H1 (cell line): Measurements from ENCODE around the gene ZSWIM4. TPM values are rescaled to one million over a fixed set of nuclear protein-coding genes. Genes with fewer than 3 reads are reported as not detected.

Source experiments
- CTCF ChIA-PET: fragments of 300-600 bp; sonication (Branson Sonifier 250); formaldehyde crosslinking; loops from one replicate; lab custom pipeline; 2021; ENCODE audit not compliant: partially characterized antibody; lab: Charles Lee
- POLR2A ChIA-PET: fragments of 300-600 bp; sonication (Branson Sonifier 250); formaldehyde crosslinking; loops from one replicate; lab custom pipeline; 2021; ENCODE audit warnings: inconsistent platforms; ENCODE audit not compliant: partially characterized antibody; lab: Charles Lee
- DNase-seq, 2 experiments: peaks; one replicate each; pipeline versions ENCODE4 v3.0.0 to v3.0.0-alpha.2; 2010 to 2022; ENCODE audit warnings: low spot score in 2 of 2, low read depth in 1 of 2, mixed read lengths in 1 of 2
- FAIRE-seq: peaks from 2 replicates; lab custom pipeline; 2011; peaks lifted over from hg19 to GRCh38; lab: Jason Lieb, UNC
- H2AFZ ChIP-seq: 2 replicates; pipeline ENCODE4 v1.8.1; 2012; ENCODE audit warnings: low read length, inconsistent platforms
- H2AK5ac ChIP-seq: 2 replicates; pipeline ENCODE4 v1.6.1; 2013; ENCODE audit warnings: low read depth, low read length
- H2BK120ac ChIP-seq: replicated peaks from 2 replicates; pipeline ENCODE3; 2013; ENCODE audit warnings: low read depth, low read length, inconsistent platforms
- H2BK12ac ChIP-seq: 2 replicates; pipeline ENCODE4 v1.6.1; 2013; ENCODE audit warnings: low read depth, low read length
- H2BK15ac ChIP-seq: 2 replicates; pipeline ENCODE4 v1.6.1; 2013; ENCODE audit warnings: low read length
- H2BK20ac ChIP-seq: 2 replicates; pipeline ENCODE4 v1.6.1; 2013; ENCODE audit warnings: low read length
- H2BK5ac ChIP-seq: 2 replicates; pipeline ENCODE4 v1.6.1; 2013; ENCODE audit warnings: low read depth, low read length
- H3K14ac ChIP-seq: 2 replicates; pipeline ENCODE4 v1.6.1; 2013; ENCODE audit warnings: inconsistent platforms; ENCODE audit not compliant: insufficient read length
- H3K18ac ChIP-seq: 2 replicates; pipeline ENCODE4 v1.6.1; 2013; ENCODE audit warnings: low read length; ENCODE audit errors: extremely low read depth
- H3K23ac ChIP-seq: 2 replicates; pipeline ENCODE4 v1.6.1; 2013; ENCODE audit warnings: inconsistent platforms; ENCODE audit not compliant: insufficient read length
- H3K23me2 ChIP-seq: 2 replicates; pipeline ENCODE4 v1.6.1; 2013; ENCODE audit warnings: low read depth, low read length
- H3K27ac ChIP-seq: 2 replicates; pipeline ENCODE4 v1.6.1; 2011; ENCODE audit warnings: low read depth, low read length, inconsistent platforms
- H3K27me3 ChIP-seq, 4 experiments: replicated peaks in 1 of 4; 1 replicate in 1 of 4; 2 replicates in 3 of 4; pipeline versions ENCODE4 v1.6.1 to v1.8.1; 2011 to 2013; ENCODE audit warnings: low read length in 3 of 4, mild to moderate bottlenecking in 3 of 4, inconsistent platforms in 2 of 4, mixed read lengths in 2 of 4, moderate library complexity in 1 of 4; ENCODE audit not compliant: control insufficient read depth in 3 of 4, insufficient read depth in 3 of 4; ENCODE audit errors: extremely low read depth in 1 of 4
- H3K36me3 ChIP-seq, 4 experiments: 2 replicates each; pipeline versions ENCODE4 v1.6.1 to v1.8.1; 2011 to 2013; ENCODE audit warnings: mild to moderate bottlenecking in 4 of 4, low read length in 3 of 4, moderate library complexity in 2 of 4, control low read depth in 1 of 4, inconsistent platforms in 1 of 4; ENCODE audit not compliant: insufficient read depth in 4 of 4, control insufficient read depth in 2 of 4
- H3K4ac ChIP-seq: replicated peaks from 2 replicates; pipeline ENCODE3; 2013; ENCODE audit warnings: low read length, low read depth, mixed read lengths, inconsistent platforms; ENCODE audit not compliant: insufficient read length
- H3K4me1 ChIP-seq, 4 experiments: replicated peaks in 1 of 4; 1 replicate in 1 of 4; 2 replicates in 3 of 4; pipeline versions ENCODE4 v1.6.1 to v1.8.1; 2011 to 2013; ENCODE audit warnings: low read length in 3 of 4, inconsistent platforms in 2 of 4, mixed read lengths in 1 of 4; ENCODE audit not compliant: insufficient read depth in 4 of 4, control insufficient read depth in 3 of 4
- H3K4me2 ChIP-seq, 2 experiments: 2 replicates each; pipeline versions ENCODE4 v1.6.1 to v1.8.1; 2011 to 2013; ENCODE audit warnings: low read depth in 2 of 2, low read length in 2 of 2, control low read depth in 1 of 2, inconsistent platforms in 1 of 2, mild to moderate bottlenecking in 1 of 2; ENCODE audit not compliant: insufficient read depth in 1 of 2
- H3K4me3 ChIP-seq, 4 experiments: fragments of 200-600, 300-600 bp in 1 of 4; sonication (generic), shearing (Covaris generic), sonication (Bioruptor Twin) in 1 of 4; 2 replicates each; pipeline versions ENCODE4 v1.5.1 to v1.8.1; 2011 to 2016; ENCODE audit warnings: low read length in 4 of 4, low read depth in 3 of 4, control low read depth in 2 of 4, inconsistent platforms in 2 of 4, mild to moderate bottlenecking in 2 of 4, mixed read lengths in 1 of 4, moderate library complexity in 1 of 4; ENCODE audit not compliant: insufficient read depth in 2 of 4; ENCODE audit errors: extremely low read depth in 1 of 4
- H3K56ac ChIP-seq: replicated peaks from 2 replicates; pipeline ENCODE3; 2013; ENCODE audit warnings: low read depth, mild to moderate bottlenecking, mixed read lengths, low read length, inconsistent platforms; ENCODE audit not compliant: insufficient read length
- H3K79me1 ChIP-seq: 2 replicates; pipeline ENCODE4 v1.6.1; 2013; ENCODE audit warnings: low read depth, low read length, control low read depth
- H3K79me2 ChIP-seq, 2 experiments: 2 replicates each; pipeline versions ENCODE4 v1.6.1 to v1.8.1; 2012 to 2013; ENCODE audit warnings: low read length in 2 of 2, mild to moderate bottlenecking in 2 of 2, inconsistent platforms in 1 of 2; ENCODE audit not compliant: insufficient read depth in 2 of 2, control insufficient read depth in 1 of 2
- H3K9ac ChIP-seq, 4 experiments: replicated peaks in 1 of 4; 1 replicate in 1 of 4; 2 replicates in 3 of 4; pipeline versions ENCODE4 v1.6.1 to v1.8.1; 2011 to 2013; ENCODE audit warnings: low read depth in 3 of 4, low read length in 3 of 4, control low read depth in 2 of 4, mild to moderate bottlenecking in 2 of 4, moderate library complexity in 2 of 4, inconsistent platforms in 1 of 4; ENCODE audit errors: extremely low read depth in 1 of 4
- H3K9me3 ChIP-seq, 2 experiments: 2 replicates each; pipeline versions ENCODE4 v1.6.1 to v1.8.1; 2012 to 2013; ENCODE audit warnings: mild to moderate bottlenecking in 2 of 2, moderate library complexity in 2 of 2, control low read depth in 1 of 2, inconsistent platforms in 1 of 2, low read depth in 1 of 2, low read length in 1 of 2, mixed read lengths in 1 of 2; ENCODE audit not compliant: insufficient read depth in 2 of 2
- H4K20me1 ChIP-seq, 2 experiments: replicated peaks in 1 of 2; 2 replicates each; pipeline versions ENCODE3 to v1.8.1; 2011 to 2013; ENCODE audit warnings: inconsistent platforms in 2 of 2, low read length in 2 of 2, mild to moderate bottlenecking in 1 of 2; ENCODE audit not compliant: insufficient read depth in 2 of 2, control insufficient read depth in 1 of 2
- H4K5ac ChIP-seq: 2 replicates; pipeline ENCODE4 v1.6.1; 2013; ENCODE audit warnings: low read length, low read depth, mixed read lengths, inconsistent platforms; ENCODE audit not compliant: insufficient read length
- H4K8ac ChIP-seq: 2 replicates; pipeline ENCODE4 v1.8.0; 2013; ENCODE audit warnings: mild to moderate bottlenecking, moderate library complexity, low read length, inconsistent platforms; ENCODE audit not compliant: insufficient read depth; ENCODE audit errors: extremely low read depth
- H4K91ac ChIP-seq: replicated peaks from 2 replicates; pipeline ENCODE3; 2013; ENCODE audit warnings: low read length, mixed read lengths, inconsistent platforms; ENCODE audit not compliant: insufficient read length
- CREB1 ChIP-seq: IDR thresholded peaks from 2 replicates; pipeline ENCODE4 v1.6.1; 2012; ENCODE audit warnings: inconsistent platforms
- POLR2A ChIP-seq, 2 experiments: IDR thresholded peaks; 1 replicate in 1 of 2; 2 replicates in 1 of 2; pipeline ENCODE4 v1.6.1; 2011; ENCODE audit warnings: low read depth in 2 of 2, low read length in 2 of 2, mild to moderate bottlenecking in 2 of 2; ENCODE audit errors: control extremely low read depth in 1 of 2
- SAP30 ChIP-seq: fragments of 300-600 bp; sonication (generic); IDR thresholded peaks from 2 replicates; pipeline ENCODE4 v1.7.1; 2012; ENCODE audit warnings: low read length, moderate library complexity, mild to moderate bottlenecking, inconsistent platforms; ENCODE audit not compliant: insufficient read depth, insufficient replicate concordance
- WGBS, 2 experiments: shearing (Covaris generic) in 1 of 2; methylation state at CpG; one replicate each; pipeline versions ENCODE4 v1.1.6 to v1.1.7; 2013 to 2015; ENCODE audit warnings: low lambda C conversion rate in 2 of 2, mixed read lengths in 2 of 2, inconsistent platforms in 1 of 2, low coverage in 1 of 2, missing lambda C conversion rate in 1 of 2; ENCODE audit not compliant: insufficient replicate concordance in 2 of 2, insufficient coverage in 1 of 2, insufficient read length in 1 of 2; ENCODE audit errors: extremely low coverage in 1 of 2, missing lambda C conversion rate in 1 of 2; 5-methylcytosine and 5-hydroxymethylcytosine counted together
- polyA plus RNA-seq, 7 experiments: library from polyadenylated mRNA; depleted of rRNA in 3 of 7; stranded (reverse) in 5 of 7; unstranded in 2 of 7; fragments of >200 nt in 5 of 7; fragments of 200-250 nt in 2 of 7; gene quantifications; 1 replicate in 5 of 7; 2 replicates in 1 of 7; 4 replicates in 1 of 7; pipeline versions ENCODE4 v1.2.1 to v1.2.3, GENCODE V29; 2011 to 2013; ENCODE audit warnings: missing spikeins in 2 of 7, mixed read lengths in 2 of 7
- total RNA-seq: library from RNA; stranded (reverse); fragmentation: NEBNext Ultra II Directional; extraction: Animal tissue kit (Norgen Biotek cat#: 25700); gene quantifications from 2 replicates; pipeline ENCODE4 v1.2.1, GENCODE V29; 2021
- TF ChIP-seq, protein P1 (sequence below): IDR thresholded peaks from 2 replicates; pipeline ENCODE4 v1.6.1; 2011; ENCODE audit warnings: low read depth, mild to moderate bottlenecking, low read length; ENCODE audit not compliant: insufficient read depth

Gene ZSWIM4
- total and polyA plus RNA-seq, 2 of the 8 experiments (the other 6 are each of a cell fraction or from before 2014, with no cell fraction given): 12.2 to 31.1 TPM

GRCh38 chr19:13821292-13821691, 26.0 kb downstream of the ZSWIM4 start:
- DNase-seq: no peak
- POLR2A ChIA-PET: interaction anchor here (0.5 to 1.2 kb wide), 4 partner anchors 11 to 73 kb away, joined by 3 to 5 read pairs (median 3); no protein-coding TSS in a partner anchor
- no peak overlapping the region for H3K56ac ChIP-seq

More at GRCh38 chr19:13821292-13821691, 26.0 kb downstream of the ZSWIM4 start:
- Histone ChIP-seq H3K9me3 (no peaks in the 10 kb centered on the region), H3K79me2 (no peaks in the 10 kb centered on the region), H3K79me1 (peaks cover 3% of the 10 kb centered on the region; the same call in 1 of the 2 replicates), H2AK5ac (no peak overlapping the region), H3K4me1 (peaks cover 0 to 7% (median 5%) of the 10 kb centered on the region in 4 experiments; a peak in 5 of 7 replicates), H3K36me3 (peaks cover 6 to 28% (median 11%) of the 10 kb centered on the region in 4 experiments), H2BK120ac (no peak overlapping the region), H3K23ac (no peak overlapping the region), H2BK5ac (no peak overlapping the region), H3K9ac (no peak overlapping the region), H4K20me1 (peaks cover 0 to 6% of the 10 kb centered on the region in 2 experiments), H2BK15ac (no peak overlapping the region), H2AFZ (no peak overlapping the region), H4K8ac (no peak overlapping the region), H3K4me3 (no peak overlapping the region), H3K18ac (no peak overlapping the region), H3K14ac (no peak overlapping the region), H4K91ac (no peak overlapping the region), H3K4me2 (no peak overlapping the region), H2BK12ac (no peak overlapping the region), H4K5ac (no peak overlapping the region), H2BK20ac (no peak overlapping the region), H3K23me2 (peaks cover 7% of the 10 kb centered on the region; the same call in 1 of the 2 replicates), H3K4ac (no peak overlapping the region), H3K27me3 (no peaks in the 10 kb centered on the region), H3K27ac (no peak overlapping the region)
- no peak for FAIRE-seq
- CTCF ChIA-PET: interaction anchor here (0.6 to 2.2 kb wide), 5 partner anchors 9 to 24 kb away, joined by 3 to 7 read pairs (median 3); no protein-coding TSS in a partner anchor
- TF ChIP-seq CREB1: no peak
- TF ChIP-seq, protein P1, sequence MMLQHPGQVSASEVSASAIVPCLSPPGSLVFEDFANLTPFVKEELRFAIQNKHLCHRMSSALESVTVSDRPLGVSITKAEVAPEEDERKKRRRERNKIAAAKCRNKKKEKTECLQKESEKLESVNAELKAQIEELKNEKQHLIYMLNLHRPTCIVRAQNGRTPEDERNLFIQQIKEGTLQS: no peak
- no peak for TF ChIP-seq SAP30
- TF ChIP-seq POLR2A (IDR thresholded peaks at IDR 0.05; ENCODE audit: control extremely low read depth in 1 of 2, low read depth in 2 of 2, low read length in 2 of 2): no peak
- 86% methylated on average over 2 of the region's 2 CpGs; no CpG with 5 or more reads in 1 of the 2 experiments for WGBS, 2 experiments
